KMS-11 (cell line): ENCODE results near the gene SLC5A2.

ENCODE experiments used
- H2AFZ ChIP-seq: fragments of 200-600 bp; sonication (generic); 2 replicates; pipeline ENCODE4 v1.6.1; 2016; ENCODE audit warnings: antibody characterized with exemption, mixed run types, low read depth
- H3K27ac ChIP-seq: fragments of 200-600 bp; sonication (generic); 2 replicates; pipeline ENCODE4 v1.6.1; 2016; ENCODE audit warnings: mild to moderate bottlenecking, mixed run types
- H3K27me3 ChIP-seq: fragments of 200-600 bp; sonication (generic); 2 replicates; pipeline ENCODE4 v1.6.1; 2017; ENCODE audit warnings: mild to moderate bottlenecking, low read depth, mixed run types, moderate library complexity; ENCODE audit not compliant: insufficient read depth
- H3K36me3 ChIP-seq: fragments of 200-600 bp; sonication (generic); 2 replicates; pipeline ENCODE4 v1.6.1; 2017; ENCODE audit warnings: mild to moderate bottlenecking, mixed run types; ENCODE audit not compliant: insufficient read depth
- H3K4me1 ChIP-seq: fragments of 200-600 bp; sonication (generic); 2 replicates; pipeline ENCODE4 v1.6.1; 2016; ENCODE audit warnings: mild to moderate bottlenecking, low read depth, mixed run types; ENCODE audit not compliant: poor library complexity, severe bottlenecking
- H3K4me2 ChIP-seq: fragments of 200-600 bp; sonication (generic); 2 replicates; pipeline ENCODE4 v1.7.0; 2016; ENCODE audit warnings: mild to moderate bottlenecking, mixed run types
- H3K4me3 ChIP-seq: fragments of 200-600 bp; sonication (generic); IDR thresholded peaks from 2 replicates; pipeline ENCODE4 v1.6.1; 2017; ENCODE audit warnings: low read depth, low read length, mixed read lengths; ENCODE audit not compliant: insufficient read depth
- H3K79me2 ChIP-seq: fragments of 200-600 bp; sonication (generic); 2 replicates; pipeline ENCODE4 v1.6.1; 2016; ENCODE audit warnings: low read depth, mixed run types; ENCODE audit not compliant: insufficient read depth
- H3K9ac ChIP-seq: fragments of 200-600 bp; sonication (generic); 2 replicates; pipeline ENCODE4 v1.6.1; 2016; ENCODE audit warnings: mild to moderate bottlenecking, mixed run types
- H4K20me1 ChIP-seq: fragments of 200-600 bp; sonication (generic); 2 replicates; pipeline ENCODE4 v1.6.1; 2016; ENCODE audit warnings: mild to moderate bottlenecking, mixed run types; ENCODE audit not compliant: insufficient read depth
- CTCF ChIP-seq: fragments of 200-600 bp; sonication (generic); conservative IDR thresholded peaks from 2 replicates; pipeline ENCODE4 v1.6.1; 2017; ENCODE audit warnings: low read depth, mild to moderate bottlenecking, antibody characterized with exemption, low read length, moderate library complexity, mixed read lengths

Gene SLC5A2

GRCh38 chr16:31464781-31465260, 18.1 kb upstream of the SLC5A2 start:
- no peak for TF ChIP-seq CTCF
- peaks cover 11% of the 10 kb centered on the region for H3K4me1 ChIP-seq
- H3K9ac ChIP-seq: no peak overlapping the region
- H2AFZ ChIP-seq: no peak overlapping the region
- no peak overlapping the region for H3K27ac ChIP-seq
- no peaks in the 10 kb centered on the region for H3K27me3 ChIP-seq
- H4K20me1 ChIP-seq: no peaks in the 10 kb centered on the region
- no peaks in the 10 kb centered on the region for H3K36me3 ChIP-seq
- no peak overlapping the region for H3K4me3 ChIP-seq
- peaks cover 10% of the 10 kb centered on the region; the same call in 1 of the 2 replicates for H3K79me2 ChIP-seq
- H3K4me2 ChIP-seq: no peak overlapping the region

GRCh38 chr16:31465788-31466370, 17.0 kb upstream of the SLC5A2 start:
- Histone ChIP-seq H3K79me2 (peaks cover 1% of the 10 kb centered on the region; the same call in 1 of the 2 replicates), H2AFZ (no peak overlapping the region), H3K4me2 (no peak overlapping the region), H3K36me3 (no peaks in the 10 kb centered on the region), H3K4me1 (peaks cover 2% of the 10 kb centered on the region), H4K20me1 (no peaks in the 10 kb centered on the region), H3K9ac (no peak overlapping the region), H3K4me3 (no peak overlapping the region), H3K27me3 (no peaks in the 10 kb centered on the region), H3K27ac (no peak overlapping the region)
- no peak for TF ChIP-seq CTCF

GRCh38 chr16:31466381-31466841, 16.5 kb upstream of the SLC5A2 start:
- Histone ChIP-seq H3K27ac (no peak overlapping the region), H3K4me2 (no peak overlapping the region), H3K4me1 (no peaks in the 10 kb centered on the region), H3K79me2 (no peaks in the 10 kb centered on the region), H3K4me3 (no peak overlapping the region), H2AFZ (no peak overlapping the region), H3K9ac (no peak overlapping the region), H4K20me1 (no peaks in the 10 kb centered on the region), H3K36me3 (no peaks in the 10 kb centered on the region), H3K27me3 (no peaks in the 10 kb centered on the region)
- TF ChIP-seq CTCF: no peak

GRCh38 chr16:31467151-31467773, 15.7 kb upstream of the SLC5A2 start:
- Histone ChIP-seq H3K4me2 (no peak overlapping the region), H4K20me1 (no peaks in the 10 kb centered on the region), H3K27me3 (no peaks in the 10 kb centered on the region), H3K9ac (no peak overlapping the region), H2AFZ (no peak overlapping the region), H3K27ac (no peak overlapping the region), H3K4me1 (no peaks in the 10 kb centered on the region), H3K79me2 (no peaks in the 10 kb centered on the region), H3K36me3 (no peaks in the 10 kb centered on the region), H3K4me3 (no peak overlapping the region)
- TF ChIP-seq CTCF: no peak
